HepG2 (cell line): ENCODE measurements around the gene AARS1. TPM values are rescaled to one million over a fixed set of nuclear protein-coding genes. Genes with fewer than 3 reads are reported as not detected.
"Not testable (repeated sequence)": the region's sequence is repeated elsewhere in the genome, so short reads cannot be mapped to it uniquely, and the experiment has no call there.

Experiments used
- ATAC-seq: fragments of 200-7000 bp; cut with Tn5 transposase; 3 replicates; pipeline ENCODE4 v1.9.1; 2020; ENCODE audit warnings: mild to moderate bottlenecking, moderate library complexity
- BruUV-seq: library from RNA; stranded (reverse); fragments of 400-500 nt; replicated peaks from 2 replicates; lab custom pipeline; 2021; lab: Mats Ljungman, UMichigan
- CTCF ChIA-PET: fragments of 300-600 bp; formaldehyde crosslinking; extraction: SDS; loops from one replicate; lab custom pipeline; 2021; ENCODE audit warnings: low total read pairs, inconsistent platforms, low intra/inter-chr PET ratio; lab: Yijun Ruan, JAX
- POLR2A ChIA-PET: fragments of 350-600 bp; sonication (Branson Sonifier 250); formaldehyde crosslinking; loops from one replicate; lab custom pipeline; 2020; ENCODE audit warnings: antibody characterized with exemption, inconsistent platforms; lab: Yijun Ruan, JAX
- DNase-seq: peaks from one replicate; pipeline ENCODE4 v3.0.0-alpha.2; 2015; ENCODE audit warnings: low spot score
- FAIRE-seq: peaks from 3 replicates; lab custom pipeline; 2011; peaks lifted over from hg19 to GRCh38; lab: Jason Lieb, UNC
- H2AFZ ChIP-seq: one replicate; pipeline ENCODE4 v1.6.1; 2011; ENCODE audit warnings: low read length, inconsistent platforms
- H3K27ac ChIP-seq: fragments of 300-600 bp; 3 replicates; pipeline ENCODE4 v1.8.0; 2011; ENCODE audit warnings: mixed run types, mild to moderate bottlenecking, mixed read lengths, low read length, inconsistent platforms; ENCODE audit not compliant: insufficient read depth; ENCODE audit errors: extremely low read length
- H3K27me3 ChIP-seq, 2 experiments: fragments of 200-600 bp in 1 of 2; 2 replicates in 1 of 2; 3 replicates in 1 of 2; pipeline versions ENCODE4 v1.6.0 to v1.8.0; 2011; ENCODE audit warnings: low read length in 2 of 2, mild to moderate bottlenecking in 2 of 2, moderate library complexity in 2 of 2, inconsistent platforms in 1 of 2; ENCODE audit not compliant: insufficient read depth in 2 of 2, control insufficient read depth in 1 of 2
- H3K36me3 ChIP-seq, 2 experiments: fragments of 200-600 bp in 1 of 2; replicated peaks in 1 of 2; 2 replicates in 1 of 2; 3 replicates in 1 of 2; pipeline versions ENCODE4 v1.5.1 to v1.8.0; 2011; ENCODE audit warnings: low read length in 2 of 2, inconsistent platforms in 1 of 2; ENCODE audit not compliant: insufficient read depth in 2 of 2, control insufficient read depth in 1 of 2
- H3K4me1 ChIP-seq: 2 replicates; pipeline ENCODE4 v1.5.1; 2012; ENCODE audit warnings: low read length, inconsistent platforms; ENCODE audit not compliant: insufficient read depth
- H3K4me2 ChIP-seq: 2 replicates; pipeline ENCODE4 v1.6.0; 2011; ENCODE audit warnings: low read depth, low read length, inconsistent platforms
- H3K4me3 ChIP-seq, 3 experiments: fragments of 200-600 bp in 1 of 3; sonication (generic), shearing (Covaris generic) in 1 of 3; replicated peaks in 1 of 3; 2 replicates each; pipeline ENCODE4 v1.5.1; 2011 to 2016; ENCODE audit warnings: low read length in 3 of 3, inconsistent platforms in 2 of 3, low read depth in 2 of 3, mild to moderate bottlenecking in 2 of 3, control low read depth in 1 of 3, mixed read lengths in 1 of 3; ENCODE audit not compliant: insufficient read depth in 1 of 3
- H3K79me2 ChIP-seq: one replicate; pipeline ENCODE4 v1.6.1; 2011; ENCODE audit warnings: low read length, inconsistent platforms; ENCODE audit not compliant: insufficient read depth
- H3K9ac ChIP-seq: 2 replicates; pipeline ENCODE4 v1.6.0; 2011; ENCODE audit warnings: mild to moderate bottlenecking, low read depth, low read length, inconsistent platforms; ENCODE audit not compliant: insufficient read depth
- H3K9me3 ChIP-seq: 2 replicates; pipeline ENCODE4 v1.5.1; 2012; ENCODE audit warnings: mild to moderate bottlenecking, low read length
- H4K20me1 ChIP-seq: 2 replicates; pipeline ENCODE4 v1.6.0; 2011; ENCODE audit warnings: inconsistent platforms, mild to moderate bottlenecking, low read length, moderate library complexity; ENCODE audit not compliant: insufficient read depth
- AGO1 ChIP-seq: fragments of 200-400 bp; formaldehyde crosslinking; IDR thresholded peaks from 2 replicates; pipeline ENCODE4 v1.6.1; 2017; ENCODE audit warnings: mild to moderate bottlenecking, low read depth, low read length, moderate library complexity; ENCODE audit not compliant: poor library complexity, severe bottlenecking
- FOXC1 ChIP-seq: sonication (generic); formaldehyde crosslinking; IDR thresholded peaks from 2 replicates; pipeline ENCODE4 v1.8.0; 2022; ENCODE audit warnings: mild to moderate bottlenecking, missing genetic modification reagents, borderline replicate concordance
- FUBP1 ChIP-seq: sonication (generic); formaldehyde crosslinking; IDR thresholded peaks from 2 replicates; pipeline ENCODE4 v1.5.1; 2020; ENCODE audit warnings: missing genetic modification reagents, mild to moderate bottlenecking, borderline replicate concordance
- PRMT3 ChIP-seq: sonication (generic); formaldehyde crosslinking; IDR thresholded peaks from 2 replicates; pipeline ENCODE4 v1.8.1; 2022; ENCODE audit warnings: low read depth, mild to moderate bottlenecking, moderate library complexity, missing genetic modification reagents, borderline replicate concordance
- SMC3 ChIP-seq: IDR thresholded peaks from 2 replicates; pipeline ENCODE4 v1.6.1; 2011; ENCODE audit warnings: low read length, improper control_type of control experiment
- ZNF230 ChIP-seq: sonication (generic); formaldehyde crosslinking; IDR thresholded peaks from 2 replicates; pipeline ENCODE4 v1.4.0; 2020; ENCODE audit warnings: mild to moderate bottlenecking, missing genetic modification reagents
- ZNF510 ChIP-seq: sonication (generic); formaldehyde crosslinking; IDR thresholded peaks from 2 replicates; pipeline ENCODE4 v1.4.0; 2020; ENCODE audit warnings: low read depth, mild to moderate bottlenecking, missing genetic modification reagents
- ZNF629 ChIP-seq: sonication (generic); formaldehyde crosslinking; conservative IDR thresholded peaks from 2 replicates; pipeline ENCODE4 v1.5.0; 2020; ENCODE audit warnings: missing genetic modification reagents
- ZNF672 ChIP-seq: sonication (generic); formaldehyde crosslinking; IDR thresholded peaks from 2 replicates; pipeline ENCODE4 v1.8.1; 2022; ENCODE audit warnings: missing genetic modification reagents
- ZNF878 ChIP-seq: sonication (generic); formaldehyde crosslinking; IDR thresholded peaks from 2 replicates; pipeline ENCODE4 v1.8.1; 2023; ENCODE audit warnings: mild to moderate bottlenecking, missing genetic modification reagents, moderate library complexity
- WGBS: methylation state at CpG from one replicate; pipeline ENCODE4 v1.1.6; 2017; ENCODE audit warnings: low lambda C conversion rate; 5-methylcytosine and 5-hydroxymethylcytosine counted together
- in situ Hi-C: cut with HindIII; loops from 2 replicates; pipeline ENCODE4 v1.10.0; 2017; ENCODE audit warnings: low pct_unique_long_range_greater_than_20kb; ENCODE audit not compliant: extremely low pct_ligation_motif_present
- intact Hi-C: fragments of 100-400 bp; cut with micrococcal nuclease; formaldehyde crosslinking; loops from one replicate; pipeline ENCODE4 v1.10.0; 2022; ENCODE audit not compliant: unreplicated experiment
- polyA plus RNA-seq, 8 experiments: library from polyadenylated mRNA; depleted of rRNA in 3 of 8; stranded (reverse) in 7 of 8; unstranded in 1 of 8; fragments of >200 nt; fragmentation: Illumina TruSeq in 4 of 8; extraction: Trizol in 4 of 8; gene quantifications; 2 replicates each; pipeline versions ENCODE4 v1.2.1 to v1.2.3, GENCODE V29; 2011 to 2016; ENCODE audit warnings: low read depth in 4 of 8, missing spikeins in 1 of 8, mixed read lengths in 1 of 8; ENCODE audit not compliant: insufficient read depth in 1 of 8
- total RNA-seq, 5 experiments: library from RNA; depleted of rRNA; stranded (reverse); fragments of >200 nt; fragmentation: Illumina TruSeq; extraction: Trizol; gene quantifications; 2 replicates each; pipeline ENCODE4 v1.2.3, GENCODE V29; 2016; ENCODE audit warnings: low read depth in 1 of 5
- TF ChIP-seq, protein P1 (sequence below): sonication (generic); formaldehyde crosslinking; IDR thresholded peaks from 2 replicates; pipeline ENCODE4 v1.4.0; 2020; ENCODE audit warnings: missing genetic modification reagents, borderline replicate concordance

Gene AARS1
- total and polyA plus RNA-seq, 2 of the 13 experiments (the other 11 are each of a cell fraction or from before 2014, with no cell fraction given): 107 to 132 TPM

- CTCF ChIA-PET: interaction anchor here (1.4 to 1.9 kb wide), 2 partner anchors 15 to 103 kb away, joined by 5 to 12 read pairs; no protein-coding TSS in a partner anchor
- H2AFZ ChIP-seq, H3K4me3 ChIP-seq, H3K27ac ChIP-seq, H3K27me3 ChIP-seq, H4K20me1 ChIP-seq, H3K9ac ChIP-seq, DNase-seq, BruUV-seq, H3K4me1 ChIP-seq, FAIRE-seq, in situ Hi-C loops, H3K9me3 ChIP-seq, H3K4me2 ChIP-seq, H3K79me2 ChIP-seq: not testable (repeated sequence)
- H3K36me3 ChIP-seq: peaks cover 50 to 93% of the 10 kb centered on the region in 2 experiments
- intact Hi-C loops: loop anchor here (1.0 kb wide), 1 partner anchor 14 kb away; no protein-coding TSS in a partner anchor
- POLR2A ChIA-PET: interaction anchor here (1.0 to 2.4 kb wide), 4 partner anchors 16 to 106 kb away, joined by 3 to 9 read pairs (median 5); partner anchors contain the start of genes AARS1 and EXOSC6
- ATAC-seq: peak; percentile 20; the same call in 2 of the 3 replicates
- TF ChIP-seq FUBP1 (CRISPR knock-in tag): peak; percentile 56; the same call in 1 of the 2 replicates
- 95% methylated on average over 10 of the region's 10 CpGs for WGBS
These were observed 21.4 kb downstream of the AARS1 start for GRCh38 chr16:70267922-70268321.

DNA sequence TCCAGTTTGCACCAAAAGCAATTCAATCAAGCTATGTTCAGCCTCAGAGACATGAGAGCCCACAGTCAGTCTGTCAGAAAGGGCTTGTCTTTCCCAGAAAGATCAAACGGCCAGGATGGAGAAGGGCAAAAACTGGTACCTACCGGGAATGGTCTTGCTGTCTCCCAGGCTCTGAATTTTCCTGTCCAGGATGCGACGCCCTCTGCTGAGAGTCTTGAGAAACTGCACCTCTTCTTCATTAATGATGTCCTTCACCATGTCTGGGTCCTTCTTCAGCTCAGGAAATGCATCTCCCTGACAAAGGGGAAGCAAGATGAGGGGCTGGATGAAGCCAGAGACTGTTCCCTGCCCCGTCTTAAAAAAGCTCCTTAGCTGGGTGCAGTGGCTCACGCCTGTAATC lies 21.8 kb downstream of the AARS1 start:
- Histone ChIP-seq H4K20me1 (no peaks in the 10 kb centered on the region; the same call in 1 of the 2 replicates), H3K36me3 (peaks cover 51 to 93% of the 10 kb centered on the region in 2 experiments), H3K4me3 (no peak overlapping the region), H3K27me3 (no peaks in the 10 kb centered on the region), H3K9ac (no peak overlapping the region), H3K4me2 (no peak overlapping the region), H3K9me3 (no peaks in the 10 kb centered on the region), H2AFZ (no peak overlapping the region), H3K79me2 (no peaks in the 10 kb centered on the region), H3K27ac (no peak overlapping the region), H3K4me1 (no peaks in the 10 kb centered on the region)
- WGBS: 37% methylated on average over 6 of the region's 6 CpGs
- peak; percentile 94 for FAIRE-seq
- CTCF ChIA-PET: interaction anchor here (1.4 to 1.9 kb wide), 2 partner anchors 14 to 103 kb away, joined by 5 to 12 read pairs; no protein-coding TSS in a partner anchor
- in situ Hi-C loops: no loop called here
- peak; percentile 72 for DNase-seq
- BruUV-seq: no TSS peak
- peak; percentile 80 for ATAC-seq
- POLR2A ChIA-PET: interaction anchor here (1.0 to 2.4 kb wide), 4 partner anchors 16 to 105 kb away, joined by 3 to 9 read pairs (median 5); partner anchors contain the start of genes AARS1 and EXOSC6
- intact Hi-C loops: loop anchor here (1.0 kb wide), 1 partner anchor 13 kb away; no protein-coding TSS in a partner anchor
- TF ChIP-seq AGO1 (no peak), SMC3 (peak; percentile 86), ZNF629 (CRISPR knock-in tag) (no peak), ZNF510 (CRISPR knock-in tag) (no peak), FOXC1 (CRISPR knock-in tag) (no peak), ZNF878 (no peak), PRMT3 (no peak), ZNF672 (no peak), ZNF230 (CRISPR knock-in tag) (no peak)
- TF ChIP-seq, protein P1, sequence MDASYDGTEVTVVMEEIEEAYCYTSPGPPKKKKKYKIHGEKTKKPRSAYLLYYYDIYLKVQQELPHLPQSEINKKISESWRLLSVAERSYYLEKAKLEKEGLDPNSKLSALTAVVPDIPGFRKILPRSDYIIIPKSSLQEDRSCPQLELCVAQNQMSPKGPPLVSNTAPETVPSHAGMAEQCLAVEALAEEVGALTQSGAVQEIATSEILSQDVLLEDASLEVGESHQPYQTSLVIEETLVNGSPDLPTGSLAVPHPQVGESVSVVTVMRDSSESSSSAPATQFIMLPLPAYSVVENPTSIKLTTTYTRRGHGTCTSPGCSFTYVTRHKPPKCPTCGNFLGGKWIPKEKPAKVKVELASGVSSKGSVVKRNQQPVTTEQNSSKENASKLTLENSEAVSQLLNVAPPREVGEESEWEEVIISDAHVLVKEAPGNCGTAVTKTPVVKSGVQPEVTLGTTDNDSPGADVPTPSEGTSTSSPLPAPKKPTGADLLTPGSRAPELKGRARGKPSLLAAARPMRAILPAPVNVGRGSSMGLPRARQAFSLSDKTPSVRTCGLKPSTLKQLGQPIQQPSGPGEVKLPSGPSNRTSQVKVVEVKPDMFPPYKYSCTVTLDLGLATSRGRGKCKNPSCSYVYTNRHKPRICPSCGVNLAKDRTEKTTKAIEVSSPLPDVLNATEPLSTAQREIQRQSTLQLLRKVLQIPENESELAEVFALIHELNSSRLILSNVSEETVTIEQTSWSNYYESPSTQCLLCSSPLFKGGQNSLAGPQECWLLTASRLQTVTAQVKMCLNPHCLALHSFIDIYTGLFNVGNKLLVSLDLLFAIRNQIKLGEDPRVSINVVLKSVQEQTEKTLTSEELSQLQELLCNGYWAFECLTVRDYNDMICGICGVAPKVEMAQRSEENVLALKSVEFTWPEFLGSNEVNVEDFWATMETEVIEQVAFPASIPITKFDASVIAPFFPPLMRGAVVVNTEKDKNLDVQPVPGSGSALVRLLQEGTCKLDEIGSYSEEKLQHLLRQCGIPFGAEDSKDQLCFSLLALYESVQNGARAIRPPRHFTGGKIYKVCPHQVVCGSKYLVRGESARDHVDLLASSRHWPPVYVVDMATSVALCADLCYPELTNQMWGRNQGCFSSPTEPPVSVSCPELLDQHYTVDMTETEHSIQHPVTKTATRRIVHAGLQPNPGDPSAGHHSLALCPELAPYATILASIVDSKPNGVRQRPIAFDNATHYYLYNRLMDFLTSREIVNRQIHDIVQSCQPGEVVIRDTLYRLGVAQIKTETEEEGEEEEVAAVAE (CRISPR knock-in tag): no peak
